ENCODE measurements around the gene YWHAB. TPM values are rescaled to one million over a fixed set of nuclear protein-coding genes. Genes with fewer than 3 reads are reported as not detected.
A peak's percentile ranks its signal among the peaks of the same experiment; 100 is the strongest.

Gene YWHAB
- total RNA-seq, 1 donor from 2014 or later: 181 TPM

DNA sequence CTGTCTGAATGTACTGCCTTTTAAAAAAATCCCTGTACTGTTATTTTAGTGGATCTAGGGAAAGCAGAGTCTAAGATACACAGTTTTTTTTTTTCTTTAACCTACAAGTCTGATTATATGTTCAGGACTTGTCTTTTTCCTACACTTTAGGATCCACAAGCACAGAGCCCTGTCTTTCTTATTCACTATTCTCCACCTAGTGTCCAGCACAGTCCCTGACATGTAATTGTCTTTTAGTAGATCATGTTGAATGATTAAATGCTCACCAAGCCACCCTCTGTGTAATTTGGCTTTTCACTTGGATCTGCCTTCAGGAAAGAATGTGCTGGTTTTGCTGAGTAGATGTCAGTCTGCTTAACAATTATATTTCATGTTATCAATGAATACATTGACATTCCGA is 35.8 kb upstream of the YWHAB start:
- no peaks in the 10 kb centered on the region for H3K36me3 Mint-ChIP-seq (ENCODE audit: unreplicated experiment)
- no peak for DNase-seq
- no peak overlapping the region for H3K27ac Mint-ChIP-seq (ENCODE audit: unreplicated experiment)
- H3K27me3 Mint-ChIP-seq (ENCODE audit: unreplicated experiment): no peaks in the 10 kb centered on the region
- H3K9me3 Mint-ChIP-seq (ENCODE audit: unreplicated experiment): peaks cover 3% of the 10 kb centered on the region
- no peak overlapping the region for H3K4me3 Mint-ChIP-seq (ENCODE audit: unreplicated experiment)
- H3K4me1 Mint-ChIP-seq (ENCODE audit: low read depth, unreplicated experiment): no peaks in the 10 kb centered on the region
- TF ChIP-seq, protein P1, sequence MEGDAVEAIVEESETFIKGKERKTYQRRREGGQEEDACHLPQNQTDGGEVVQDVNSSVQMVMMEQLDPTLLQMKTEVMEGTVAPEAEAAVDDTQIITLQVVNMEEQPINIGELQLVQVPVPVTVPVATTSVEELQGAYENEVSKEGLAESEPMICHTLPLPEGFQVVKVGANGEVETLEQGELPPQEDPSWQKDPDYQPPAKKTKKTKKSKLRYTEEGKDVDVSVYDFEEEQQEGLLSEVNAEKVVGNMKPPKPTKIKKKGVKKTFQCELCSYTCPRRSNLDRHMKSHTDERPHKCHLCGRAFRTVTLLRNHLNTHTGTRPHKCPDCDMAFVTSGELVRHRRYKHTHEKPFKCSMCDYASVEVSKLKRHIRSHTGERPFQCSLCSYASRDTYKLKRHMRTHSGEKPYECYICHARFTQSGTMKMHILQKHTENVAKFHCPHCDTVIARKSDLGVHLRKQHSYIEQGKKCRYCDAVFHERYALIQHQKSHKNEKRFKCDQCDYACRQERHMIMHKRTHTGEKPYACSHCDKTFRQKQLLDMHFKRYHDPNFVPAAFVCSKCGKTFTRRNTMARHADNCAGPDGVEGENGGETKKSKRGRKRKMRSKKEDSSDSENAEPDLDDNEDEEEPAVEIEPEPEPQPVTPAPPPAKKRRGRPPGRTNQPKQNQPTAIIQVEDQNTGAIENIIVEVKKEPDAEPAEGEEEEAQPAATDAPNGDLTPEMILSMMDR (IDR thresholded peaks at IDR 0.05; ENCODE audit: partially characterized antibody, unreplicated experiment): peak; percentile 30

DNA sequence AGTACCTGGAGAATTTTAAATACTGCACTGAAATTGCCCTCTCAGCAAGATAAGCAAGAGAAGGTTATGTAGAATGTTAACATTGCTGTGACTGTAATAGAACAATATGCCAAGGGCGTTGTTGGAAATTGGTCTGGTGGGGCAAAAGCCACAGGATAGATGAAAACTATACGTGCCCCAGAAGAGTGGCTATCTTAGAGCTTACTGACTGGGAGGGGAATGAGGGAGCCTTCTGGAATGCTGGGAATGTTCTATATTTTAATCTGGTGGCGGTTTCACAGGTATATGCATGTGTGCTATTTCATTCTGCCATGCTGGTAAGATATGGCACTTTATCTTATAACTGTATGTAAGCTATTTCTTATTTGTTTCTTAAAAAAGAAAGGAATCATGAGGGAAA is 35.2 kb upstream of the YWHAB start:
- Mint-ChIP-seq H3K27ac (ENCODE audit: unreplicated experiment) (no peak overlapping the region), H3K9me3 (ENCODE audit: unreplicated experiment) (peaks cover 2% of the 10 kb centered on the region), H3K4me3 (ENCODE audit: unreplicated experiment) (no peak overlapping the region), H3K4me1 (ENCODE audit: low read depth, unreplicated experiment) (no peaks in the 10 kb centered on the region), H3K27me3 (ENCODE audit: unreplicated experiment) (peaks cover 2% of the 10 kb centered on the region), H3K36me3 (ENCODE audit: unreplicated experiment) (peaks cover 4% of the 10 kb centered on the region)
- no peak for DNase-seq
- TF ChIP-seq, protein P1 (IDR thresholded peaks at IDR 0.05; ENCODE audit: partially characterized antibody, unreplicated experiment): no peak

DNA sequence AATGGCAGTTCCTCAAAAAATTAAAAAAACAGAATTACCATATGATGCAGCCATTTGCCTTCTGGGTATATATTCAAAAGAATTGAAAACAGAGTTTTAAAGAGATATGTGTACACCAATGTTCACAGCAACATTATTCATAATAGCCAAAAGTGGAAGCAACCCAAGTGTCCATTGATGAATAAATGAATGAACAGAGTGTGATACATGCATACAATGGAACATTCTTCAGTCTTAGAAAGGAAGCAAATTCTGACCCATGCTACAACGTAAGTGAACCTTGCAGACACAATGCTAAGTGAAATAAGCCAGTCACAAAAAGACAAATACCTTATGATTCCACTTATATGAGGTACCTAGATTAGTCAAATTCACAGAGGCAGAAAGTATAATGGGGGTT is 34.7 kb upstream of the YWHAB start:
- DNase-seq: no peak
- no peaks in the 10 kb centered on the region for H3K4me1 Mint-ChIP-seq (ENCODE audit: low read depth, unreplicated experiment)

DNA sequence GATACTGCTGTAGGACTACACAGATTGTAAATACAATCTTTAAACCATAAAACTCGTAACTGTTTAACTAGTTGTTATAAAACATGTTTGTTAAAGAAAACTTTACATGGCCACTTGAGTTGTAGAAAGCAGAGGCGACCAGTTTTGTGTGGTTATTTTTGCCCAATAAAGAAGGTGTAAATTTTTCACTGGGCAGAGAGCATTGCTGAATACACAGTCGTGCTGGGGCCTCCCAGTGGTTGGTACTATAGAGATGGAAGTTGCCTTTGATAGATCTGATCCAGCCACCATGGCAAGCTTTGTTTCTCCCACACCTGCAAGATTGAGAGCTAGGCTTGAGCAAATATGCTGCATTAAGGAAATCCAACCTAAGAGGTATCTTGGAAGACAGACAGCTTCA is 34.0 kb upstream of the YWHAB start:
- H3K36me3 Mint-ChIP-seq (ENCODE audit: unreplicated experiment): peaks cover 5% of the 10 kb centered on the region
- H3K27me3 Mint-ChIP-seq (ENCODE audit: unreplicated experiment): peaks cover 4% of the 10 kb centered on the region
- no peak overlapping the region for H3K27ac Mint-ChIP-seq (ENCODE audit: unreplicated experiment)
- H3K4me1 Mint-ChIP-seq (ENCODE audit: low read depth, unreplicated experiment): no peaks in the 10 kb centered on the region
- DNase-seq: no peak
- TF ChIP-seq, protein P1 (IDR thresholded peaks at IDR 0.05; ENCODE audit: partially characterized antibody, unreplicated experiment): no peak
- peaks cover 3% of the 10 kb centered on the region for H3K9me3 Mint-ChIP-seq (ENCODE audit: unreplicated experiment)
- H3K4me3 Mint-ChIP-seq (ENCODE audit: unreplicated experiment): no peak overlapping the region

More for the DNA sequence above, 34.7 kb upstream of the YWHAB start:
- Mint-ChIP-seq H3K27me3 (ENCODE audit: unreplicated experiment) (peaks cover 2% of the 10 kb centered on the region), H3K4me3 (ENCODE audit: unreplicated experiment) (no peak overlapping the region), H3K36me3 (ENCODE audit: unreplicated experiment) (peaks cover 5% of the 10 kb centered on the region), H3K27ac (ENCODE audit: unreplicated experiment) (no peak overlapping the region), H3K9me3 (ENCODE audit: unreplicated experiment) (peaks cover 3% of the 10 kb centered on the region)
- TF ChIP-seq, protein P1 (IDR thresholded peaks at IDR 0.05; ENCODE audit: partially characterized antibody, unreplicated experiment): no peak

DNA sequence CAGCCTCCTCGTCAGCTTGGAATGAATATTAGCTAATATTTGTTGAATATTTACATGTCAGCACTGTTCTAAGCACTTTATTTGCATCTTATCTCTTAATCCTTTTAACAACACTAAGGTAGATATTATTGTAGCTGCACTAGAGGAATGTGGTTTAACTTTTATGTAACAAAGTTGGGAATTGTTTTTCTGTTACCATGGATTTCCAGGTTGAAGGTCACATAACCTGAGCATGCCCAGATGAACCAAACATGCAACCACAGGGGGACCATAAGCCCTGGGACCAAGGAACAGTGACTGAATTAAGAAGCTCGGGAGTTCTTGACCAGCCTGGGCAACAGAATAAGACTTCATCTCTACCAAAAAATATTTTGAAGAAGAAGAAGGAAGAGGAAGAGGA is 29.1 kb upstream of the YWHAB start:
- H3K4me3 Mint-ChIP-seq (ENCODE audit: unreplicated experiment): no peak overlapping the region
- peaks cover 3% of the 10 kb centered on the region for H3K9me3 Mint-ChIP-seq (ENCODE audit: unreplicated experiment)
- H3K36me3 Mint-ChIP-seq (ENCODE audit: unreplicated experiment): peaks cover 5% of the 10 kb centered on the region
- H3K27me3 Mint-ChIP-seq (ENCODE audit: unreplicated experiment): peaks cover 8% of the 10 kb centered on the region
- no peak for DNase-seq
- no peaks in the 10 kb centered on the region for H3K4me1 Mint-ChIP-seq (ENCODE audit: low read depth, unreplicated experiment)
- TF ChIP-seq, protein P1 (IDR thresholded peaks at IDR 0.05; ENCODE audit: partially characterized antibody, unreplicated experiment): no peak
- H3K27ac Mint-ChIP-seq (ENCODE audit: unreplicated experiment): no peak overlapping the region
